PC-9 (cell line): Measurements from ENCODE around the gene GPR63.

Experiments
- EZH2 ChIP-seq: fragments of 200-600 bp; sonication (generic); IDR thresholded peaks from 2 replicates; pipeline ENCODE4 v1.8.0; 2017; ENCODE audit warnings: antibody characterized with exemption, low read depth
- TF ChIP-seq, protein P1 (sequence below): fragments of 200-600 bp; sonication (generic); conservative IDR thresholded peaks from 2 replicates; pipeline ENCODE4 v1.6.1; 2017; ENCODE audit warnings: mixed run types, antibody characterized with exemption, mild to moderate bottlenecking, moderate library complexity

GRCh38 chr6:96749891-96750290 lies 87.4 kb downstream of the GPR63 start:
- TF ChIP-seq, protein P1, sequence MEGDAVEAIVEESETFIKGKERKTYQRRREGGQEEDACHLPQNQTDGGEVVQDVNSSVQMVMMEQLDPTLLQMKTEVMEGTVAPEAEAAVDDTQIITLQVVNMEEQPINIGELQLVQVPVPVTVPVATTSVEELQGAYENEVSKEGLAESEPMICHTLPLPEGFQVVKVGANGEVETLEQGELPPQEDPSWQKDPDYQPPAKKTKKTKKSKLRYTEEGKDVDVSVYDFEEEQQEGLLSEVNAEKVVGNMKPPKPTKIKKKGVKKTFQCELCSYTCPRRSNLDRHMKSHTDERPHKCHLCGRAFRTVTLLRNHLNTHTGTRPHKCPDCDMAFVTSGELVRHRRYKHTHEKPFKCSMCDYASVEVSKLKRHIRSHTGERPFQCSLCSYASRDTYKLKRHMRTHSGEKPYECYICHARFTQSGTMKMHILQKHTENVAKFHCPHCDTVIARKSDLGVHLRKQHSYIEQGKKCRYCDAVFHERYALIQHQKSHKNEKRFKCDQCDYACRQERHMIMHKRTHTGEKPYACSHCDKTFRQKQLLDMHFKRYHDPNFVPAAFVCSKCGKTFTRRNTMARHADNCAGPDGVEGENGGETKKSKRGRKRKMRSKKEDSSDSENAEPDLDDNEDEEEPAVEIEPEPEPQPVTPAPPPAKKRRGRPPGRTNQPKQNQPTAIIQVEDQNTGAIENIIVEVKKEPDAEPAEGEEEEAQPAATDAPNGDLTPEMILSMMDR, result no peak
- no peak for TF ChIP-seq EZH2
